ENCODE data around the gene AUTS2.

AUTS2 gene

DNA sequence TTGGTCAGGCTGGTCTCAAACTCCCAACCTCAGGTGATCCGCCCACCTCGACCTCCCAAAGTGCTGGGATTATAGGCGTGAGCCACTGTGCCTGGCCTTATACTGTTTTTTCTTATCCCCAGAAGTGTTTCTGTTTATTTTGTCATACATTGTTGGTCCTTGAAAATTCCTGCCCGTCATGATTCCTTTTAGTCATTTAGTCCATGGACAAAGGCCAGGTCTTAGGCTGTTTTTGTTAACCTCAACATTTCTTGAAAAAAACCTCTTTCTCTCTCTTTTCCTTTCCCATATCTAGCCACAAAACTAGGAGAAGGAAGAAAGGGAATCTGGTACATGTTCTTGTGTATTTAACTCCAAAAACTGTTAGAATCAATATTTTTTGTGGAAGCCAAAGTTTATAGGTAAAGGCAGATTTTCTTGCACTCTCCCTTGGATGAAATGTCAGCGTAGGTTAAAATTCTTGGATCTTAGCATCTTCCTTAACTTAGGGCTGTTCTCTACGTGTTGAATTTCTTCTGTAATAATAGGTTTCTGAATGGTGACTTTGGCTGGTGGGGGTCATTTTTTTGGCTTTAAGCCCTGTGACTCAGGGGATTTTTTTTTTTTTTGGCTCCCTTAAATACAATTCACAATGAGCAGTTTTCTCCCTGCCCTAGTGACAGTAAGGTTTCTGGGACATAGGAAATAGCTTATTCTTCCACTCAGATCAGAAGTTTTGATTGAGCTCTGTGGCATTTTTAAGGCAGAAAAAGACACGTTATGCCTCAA, 500.8 kb downstream of the AUTS2 start:
- H3K79me2 ChIP-seq (ENCODE audit: insufficient read depth, low read length), result no peaks in the 10 kb centered on the region
- H3F3A ChIP-seq (ENCODE audit: insufficient read depth), result no peaks in the 10 kb centered on the region
- H2AFZ ChIP-seq (ENCODE audit: low read depth, low read length, severe bottlenecking), result no peak overlapping the region
- no peaks in the 10 kb centered on the region for H3K9me2 ChIP-seq (replicated peaks; ENCODE audit: insufficient read depth, low read length)
- no peak for TF ChIP-seq EZH2phosphoT487 (conservative IDR thresholded peaks at IDR 0.05; ENCODE audit: low read length)
- no peak overlapping the region for H3K9ac ChIP-seq (ENCODE audit: low read length)
- H3K9me3 ChIP-seq (ENCODE audit: insufficient read depth, low read length), result no peaks in the 10 kb centered on the region
- H3K4me2 ChIP-seq (ENCODE audit: low read depth, low read length, poor library complexity, severe bottlenecking), result no peak overlapping the region
- no peaks in the 10 kb centered on the region; the same call in 1 of the 2 replicates for H4K20me1 ChIP-seq (ENCODE audit: low read depth, low read length)
- no peaks in the 10 kb centered on the region for H3K36me3 ChIP-seq (ENCODE audit: low read length)
- H3K27ac ChIP-seq (ENCODE audit: low read depth, low read length), result no peak overlapping the region
- no peak overlapping the region for H3K4me3 ChIP-seq (ENCODE audit: insufficient read depth, low read length, poor library complexity, severe bottlenecking)
- no peaks in the 10 kb centered on the region for H3K27me3 ChIP-seq (ENCODE audit: low read length)

DNA sequence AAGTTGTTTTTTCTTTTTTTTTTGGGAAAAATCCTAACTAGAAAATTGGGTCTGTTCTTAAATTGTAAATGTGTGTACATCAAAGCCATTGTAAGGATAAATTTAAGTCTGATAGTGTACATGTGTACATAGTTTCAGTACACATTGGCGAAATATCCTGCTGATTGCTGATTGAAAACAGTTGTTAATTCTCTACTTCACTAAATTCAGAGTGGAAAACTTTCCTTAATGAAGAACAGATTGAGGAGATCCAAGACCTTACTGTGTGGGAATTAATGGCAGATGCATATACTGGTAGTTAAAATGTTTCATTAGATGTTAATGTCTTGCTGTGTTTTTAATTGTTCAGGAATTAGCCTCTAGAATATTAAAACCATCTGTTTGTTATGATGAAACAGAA, 506.0 kb downstream of the AUTS2 start:
- Histone ChIP-seq H3K4me2 (ENCODE audit: low read depth, low read length, poor library complexity, severe bottlenecking) (no peak overlapping the region), H4K20me1 (ENCODE audit: low read depth, low read length) (peaks cover 2% of the 10 kb centered on the region; the same call in 1 of the 2 replicates), H3K9me2 (replicated peaks; ENCODE audit: insufficient read depth, low read length) (no peaks in the 10 kb centered on the region), H2AFZ (ENCODE audit: low read depth, low read length, severe bottlenecking) (no peak overlapping the region), H3K27ac (ENCODE audit: low read depth, low read length) (no peak overlapping the region), H3K4me3 (ENCODE audit: insufficient read depth, low read length, poor library complexity, severe bottlenecking) (no peak overlapping the region), H3F3A (ENCODE audit: insufficient read depth) (no peaks in the 10 kb centered on the region), H3K27me3 (ENCODE audit: low read length) (no peaks in the 10 kb centered on the region), H3K9ac (ENCODE audit: low read length) (no peak overlapping the region), H3K36me3 (ENCODE audit: low read length) (no peaks in the 10 kb centered on the region), H3K79me2 (ENCODE audit: insufficient read depth, low read length) (no peaks in the 10 kb centered on the region), H3K9me3 (ENCODE audit: insufficient read depth, low read length) (no peaks in the 10 kb centered on the region)
- TF ChIP-seq, protein P1, sequence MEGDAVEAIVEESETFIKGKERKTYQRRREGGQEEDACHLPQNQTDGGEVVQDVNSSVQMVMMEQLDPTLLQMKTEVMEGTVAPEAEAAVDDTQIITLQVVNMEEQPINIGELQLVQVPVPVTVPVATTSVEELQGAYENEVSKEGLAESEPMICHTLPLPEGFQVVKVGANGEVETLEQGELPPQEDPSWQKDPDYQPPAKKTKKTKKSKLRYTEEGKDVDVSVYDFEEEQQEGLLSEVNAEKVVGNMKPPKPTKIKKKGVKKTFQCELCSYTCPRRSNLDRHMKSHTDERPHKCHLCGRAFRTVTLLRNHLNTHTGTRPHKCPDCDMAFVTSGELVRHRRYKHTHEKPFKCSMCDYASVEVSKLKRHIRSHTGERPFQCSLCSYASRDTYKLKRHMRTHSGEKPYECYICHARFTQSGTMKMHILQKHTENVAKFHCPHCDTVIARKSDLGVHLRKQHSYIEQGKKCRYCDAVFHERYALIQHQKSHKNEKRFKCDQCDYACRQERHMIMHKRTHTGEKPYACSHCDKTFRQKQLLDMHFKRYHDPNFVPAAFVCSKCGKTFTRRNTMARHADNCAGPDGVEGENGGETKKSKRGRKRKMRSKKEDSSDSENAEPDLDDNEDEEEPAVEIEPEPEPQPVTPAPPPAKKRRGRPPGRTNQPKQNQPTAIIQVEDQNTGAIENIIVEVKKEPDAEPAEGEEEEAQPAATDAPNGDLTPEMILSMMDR (IDR thresholded peaks at IDR 0.05; ENCODE audit: insufficient read depth, low read length, poor library complexity, severe bottlenecking), result no peak
- TF ChIP-seq EZH2phosphoT487 (conservative IDR thresholded peaks at IDR 0.05; ENCODE audit: low read length), result no peak

DNA sequence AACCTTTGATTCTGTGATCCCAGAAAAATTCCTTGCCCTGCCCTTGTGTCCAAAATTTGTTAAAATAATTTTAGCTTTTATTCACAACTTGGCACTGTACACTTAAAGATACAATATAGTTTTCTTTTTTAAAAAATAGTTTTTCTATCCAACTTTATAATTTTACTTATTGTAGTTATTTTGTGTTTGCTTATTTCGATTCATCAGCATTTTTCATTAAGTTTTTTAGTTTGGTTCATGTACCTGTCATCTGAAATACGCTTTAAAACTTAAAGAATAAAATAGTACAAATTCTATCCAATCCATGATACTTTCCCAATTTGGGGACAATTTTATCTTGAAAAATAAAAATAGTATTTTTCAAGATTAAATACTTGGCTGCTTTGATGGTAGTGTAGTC, 514.8 kb downstream of the AUTS2 start:
- Histone ChIP-seq H3K27me3 (ENCODE audit: low read length) (no peaks in the 10 kb centered on the region), H3K79me2 (ENCODE audit: insufficient read depth, low read length) (no peaks in the 10 kb centered on the region), H3K9me2 (replicated peaks; ENCODE audit: insufficient read depth, low read length) (no peaks in the 10 kb centered on the region), H2AFZ (ENCODE audit: low read depth, low read length, severe bottlenecking) (no peak overlapping the region), H3K9me3 (ENCODE audit: insufficient read depth, low read length) (no peaks in the 10 kb centered on the region), H3K36me3 (ENCODE audit: low read length) (no peaks in the 10 kb centered on the region), H3K9ac (ENCODE audit: low read length) (no peak overlapping the region), H4K20me1 (ENCODE audit: low read depth, low read length) (0 out of 2 replicates have a peak, but pooled peaks cover 11% of the 10 kb centered on the region), H3F3A (ENCODE audit: insufficient read depth) (0 out of 2 replicates have a peak, but pooled peaks cover 4% of the 10 kb centered on the region), H3K4me2 (ENCODE audit: low read depth, low read length, poor library complexity, severe bottlenecking) (no peak overlapping the region), H3K27ac (ENCODE audit: low read depth, low read length) (no peak overlapping the region), H3K4me3 (ENCODE audit: insufficient read depth, low read length, poor library complexity, severe bottlenecking) (no peak overlapping the region)
- TF ChIP-seq, protein P1 (IDR thresholded peaks at IDR 0.05; ENCODE audit: insufficient read depth, low read length, poor library complexity, severe bottlenecking), result no peak
- no peak for TF ChIP-seq EZH2phosphoT487 (conservative IDR thresholded peaks at IDR 0.05; ENCODE audit: low read length)

DNA sequence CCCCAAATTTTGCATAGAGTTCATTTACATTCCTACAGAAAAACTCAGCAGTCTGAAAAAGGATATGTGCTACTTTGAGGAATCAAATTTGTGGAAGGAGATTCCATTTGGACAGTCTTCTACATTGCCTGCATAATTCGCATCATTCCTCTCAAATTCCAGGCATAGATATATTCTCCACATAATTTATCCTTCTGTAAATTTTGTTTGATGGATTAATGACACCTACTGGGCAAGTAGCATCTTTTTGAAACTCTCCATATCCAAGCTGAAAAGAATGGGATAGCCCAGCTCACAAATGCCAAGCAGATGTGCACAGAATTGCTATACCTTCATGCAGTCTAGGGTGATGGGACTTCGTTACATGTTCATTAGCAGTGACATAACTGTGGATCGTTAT, 515.3 kb downstream of the AUTS2 start:
- H3K36me3 ChIP-seq (ENCODE audit: low read length), result no peaks in the 10 kb centered on the region
- H3K9me3 ChIP-seq (ENCODE audit: insufficient read depth, low read length), result no peaks in the 10 kb centered on the region
- no peaks in the 10 kb centered on the region for H3K9me2 ChIP-seq (replicated peaks; ENCODE audit: insufficient read depth, low read length)
- H3K27me3 ChIP-seq (ENCODE audit: low read length), result no peaks in the 10 kb centered on the region
- H3F3A ChIP-seq (ENCODE audit: insufficient read depth), result 0 out of 2 replicates have a peak, but pooled peaks cover 4% of the 10 kb centered on the region
- H3K79me2 ChIP-seq (ENCODE audit: insufficient read depth, low read length), result no peaks in the 10 kb centered on the region
- H3K27ac ChIP-seq (ENCODE audit: low read depth, low read length), result no peak overlapping the region
- H2AFZ ChIP-seq (ENCODE audit: low read depth, low read length, severe bottlenecking), result no peak overlapping the region
- 0 out of 2 replicates have a peak, but pooled peaks cover 11% of the 10 kb centered on the region for H4K20me1 ChIP-seq (ENCODE audit: low read depth, low read length)
- no peak for TF ChIP-seq EZH2phosphoT487 (conservative IDR thresholded peaks at IDR 0.05; ENCODE audit: low read length)
- TF ChIP-seq, protein P1 (IDR thresholded peaks at IDR 0.05; ENCODE audit: insufficient read depth, low read length, poor library complexity, severe bottlenecking), result no peak
- no peak overlapping the region for H3K4me3 ChIP-seq (ENCODE audit: insufficient read depth, low read length, poor library complexity, severe bottlenecking)
- no peak overlapping the region for H3K4me2 ChIP-seq (ENCODE audit: low read depth, low read length, poor library complexity, severe bottlenecking)
- H3K9ac ChIP-seq (ENCODE audit: low read length), result no peak overlapping the region

Data from SU-DHL-6 (cell line).